ENCODE data around the gene PGM5.

DNA sequence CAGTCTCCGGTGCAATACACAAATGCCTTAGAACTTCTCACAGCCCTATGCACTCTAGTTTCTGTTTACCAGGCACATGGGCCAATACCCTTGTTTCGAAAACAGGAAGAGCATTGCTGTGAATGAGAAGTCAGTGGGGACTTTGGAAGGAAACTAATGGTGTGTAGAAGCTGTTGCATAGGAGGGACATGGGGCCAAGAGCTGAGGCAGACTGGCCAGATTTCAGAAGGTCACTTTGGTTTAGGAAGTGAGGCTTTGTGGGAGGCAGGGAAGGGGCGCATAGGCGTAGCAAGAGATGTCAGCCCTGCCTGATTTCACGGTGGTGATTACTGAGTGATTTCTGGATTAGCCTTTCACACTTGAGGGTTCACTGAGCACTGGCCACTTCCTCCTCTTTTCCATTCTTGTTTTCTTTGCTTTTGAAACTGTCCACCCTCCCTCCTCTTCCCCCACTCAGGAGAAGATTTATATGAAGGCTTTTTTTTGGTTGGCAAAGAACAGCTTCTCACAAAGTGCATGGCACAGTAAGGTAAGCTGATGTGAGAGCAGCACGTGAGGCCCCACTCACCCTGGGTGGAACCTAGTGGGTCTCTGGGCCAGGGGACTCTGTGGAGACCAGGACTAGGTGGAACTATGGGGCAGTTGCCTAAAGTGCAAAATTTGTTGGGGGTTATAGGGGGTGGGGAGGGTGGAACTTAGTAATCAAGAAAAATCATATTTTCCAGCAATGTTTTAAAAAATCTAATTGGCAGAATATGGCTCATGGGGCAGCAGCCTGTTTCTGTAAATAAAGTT lies 190.4 kb downstream of the PGM5 start:
- TF ChIP-seq, protein P1, sequence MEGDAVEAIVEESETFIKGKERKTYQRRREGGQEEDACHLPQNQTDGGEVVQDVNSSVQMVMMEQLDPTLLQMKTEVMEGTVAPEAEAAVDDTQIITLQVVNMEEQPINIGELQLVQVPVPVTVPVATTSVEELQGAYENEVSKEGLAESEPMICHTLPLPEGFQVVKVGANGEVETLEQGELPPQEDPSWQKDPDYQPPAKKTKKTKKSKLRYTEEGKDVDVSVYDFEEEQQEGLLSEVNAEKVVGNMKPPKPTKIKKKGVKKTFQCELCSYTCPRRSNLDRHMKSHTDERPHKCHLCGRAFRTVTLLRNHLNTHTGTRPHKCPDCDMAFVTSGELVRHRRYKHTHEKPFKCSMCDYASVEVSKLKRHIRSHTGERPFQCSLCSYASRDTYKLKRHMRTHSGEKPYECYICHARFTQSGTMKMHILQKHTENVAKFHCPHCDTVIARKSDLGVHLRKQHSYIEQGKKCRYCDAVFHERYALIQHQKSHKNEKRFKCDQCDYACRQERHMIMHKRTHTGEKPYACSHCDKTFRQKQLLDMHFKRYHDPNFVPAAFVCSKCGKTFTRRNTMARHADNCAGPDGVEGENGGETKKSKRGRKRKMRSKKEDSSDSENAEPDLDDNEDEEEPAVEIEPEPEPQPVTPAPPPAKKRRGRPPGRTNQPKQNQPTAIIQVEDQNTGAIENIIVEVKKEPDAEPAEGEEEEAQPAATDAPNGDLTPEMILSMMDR (optimal IDR thresholded peaks at IDR 0.05 in 1 of 3, IDR thresholded peaks at IDR 0.05 in 1 of 3, conservative IDR thresholded peaks at IDR 0.05 in 1 of 3; ENCODE audit: extremely low read depth in 1 of 3, insufficient read depth in 2 of 3, low read length in 3 of 3) = no peak
- no peak for TF ChIP-seq EZH2 (IDR thresholded peaks at IDR 0.05; ENCODE audit: low read length)

Measured in keratinocyte (primary cell).